D721Med (cell line): ENCODE measurements around the gene SPAG8.

Experiments
- DNase-seq: peaks from one replicate; pipeline ENCODE4 v3.0.0; 2011; ENCODE audit warnings: low spot score; ENCODE audit not compliant: insufficient read length
- FAIRE-seq: peaks from 2 replicates; lab custom pipeline; 2011; peaks lifted over from hg19 to GRCh38; lab: Jason Lieb, UNC
- TF ChIP-seq, protein P1 (sequence below): IDR thresholded peaks from 2 replicates; pipeline ENCODE4 v1.5.1; 2012; ENCODE audit warnings: mild to moderate bottlenecking, control low read depth; ENCODE audit not compliant: insufficient read depth; ENCODE audit errors: missing control alignments

The SPAG8 gene

DNA sequence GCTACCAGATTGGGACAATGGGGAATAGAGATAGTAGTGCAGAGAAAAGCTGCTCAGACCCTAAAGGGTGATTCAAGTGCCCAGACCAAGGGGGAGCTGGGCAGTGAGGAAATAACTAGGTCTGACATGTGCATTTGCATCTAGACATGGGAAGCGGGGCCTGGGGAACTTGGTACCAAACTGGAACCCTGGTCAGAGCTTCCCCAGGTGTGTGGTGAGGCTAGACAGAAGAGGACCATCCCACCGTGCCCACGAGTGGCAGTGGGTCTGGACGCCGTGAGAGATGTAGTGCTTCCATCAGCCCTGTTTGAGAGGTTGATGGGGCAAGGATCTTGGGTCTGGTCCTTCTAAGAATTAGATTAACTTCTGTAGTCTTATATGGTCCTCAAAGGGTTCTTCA, 24.5 kb upstream of the SPAG8 start:
- TF ChIP-seq, protein P1, sequence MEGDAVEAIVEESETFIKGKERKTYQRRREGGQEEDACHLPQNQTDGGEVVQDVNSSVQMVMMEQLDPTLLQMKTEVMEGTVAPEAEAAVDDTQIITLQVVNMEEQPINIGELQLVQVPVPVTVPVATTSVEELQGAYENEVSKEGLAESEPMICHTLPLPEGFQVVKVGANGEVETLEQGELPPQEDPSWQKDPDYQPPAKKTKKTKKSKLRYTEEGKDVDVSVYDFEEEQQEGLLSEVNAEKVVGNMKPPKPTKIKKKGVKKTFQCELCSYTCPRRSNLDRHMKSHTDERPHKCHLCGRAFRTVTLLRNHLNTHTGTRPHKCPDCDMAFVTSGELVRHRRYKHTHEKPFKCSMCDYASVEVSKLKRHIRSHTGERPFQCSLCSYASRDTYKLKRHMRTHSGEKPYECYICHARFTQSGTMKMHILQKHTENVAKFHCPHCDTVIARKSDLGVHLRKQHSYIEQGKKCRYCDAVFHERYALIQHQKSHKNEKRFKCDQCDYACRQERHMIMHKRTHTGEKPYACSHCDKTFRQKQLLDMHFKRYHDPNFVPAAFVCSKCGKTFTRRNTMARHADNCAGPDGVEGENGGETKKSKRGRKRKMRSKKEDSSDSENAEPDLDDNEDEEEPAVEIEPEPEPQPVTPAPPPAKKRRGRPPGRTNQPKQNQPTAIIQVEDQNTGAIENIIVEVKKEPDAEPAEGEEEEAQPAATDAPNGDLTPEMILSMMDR: no peak
- DNase-seq (no peak), FAIRE-seq (no peak)

DNA sequence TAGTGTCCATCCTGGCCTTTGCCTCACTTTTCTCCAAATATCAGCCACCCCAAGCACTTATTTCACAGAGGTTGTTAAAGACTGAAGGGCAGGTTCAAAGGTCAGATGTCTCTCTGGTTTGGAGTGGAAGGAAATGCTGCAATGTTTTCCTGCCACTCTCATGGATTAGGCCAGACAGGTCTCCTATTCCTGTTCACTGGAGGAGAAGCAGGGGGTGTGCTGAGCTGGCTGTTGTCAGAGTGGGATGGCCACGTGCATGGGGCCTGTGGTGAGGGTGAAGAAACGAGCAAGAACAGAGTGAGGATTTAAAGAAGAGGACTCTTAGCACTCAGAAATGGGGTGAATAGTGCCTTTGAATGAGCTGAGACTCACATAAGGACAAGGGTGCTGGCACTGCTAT, 23.7 kb upstream of the SPAG8 start:
- DNase-seq (no peak), FAIRE-seq (no peak)
- TF ChIP-seq, protein P1: no peak

DNA sequence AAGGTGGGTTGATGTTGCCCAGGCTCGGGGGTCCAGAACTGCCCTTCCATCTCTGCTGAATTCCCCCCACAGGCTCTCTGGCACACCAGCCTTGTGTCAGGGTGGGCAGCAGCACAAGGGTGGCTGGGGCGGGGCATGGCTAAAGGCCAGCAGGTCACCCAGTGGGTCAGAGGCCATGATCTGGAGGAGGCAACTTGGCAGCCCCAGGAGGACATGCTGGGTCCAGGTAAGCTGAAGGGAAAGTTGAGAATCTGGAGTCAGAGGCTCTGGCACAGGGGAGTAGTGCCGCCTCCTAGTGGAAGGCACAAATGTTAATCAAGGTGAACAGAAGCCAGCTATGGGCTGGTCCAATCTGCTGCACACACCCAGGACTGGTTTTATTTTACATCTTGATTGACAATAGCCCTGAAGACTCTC, 23.2 kb upstream of the SPAG8 start:
- no peak for FAIRE-seq
- DNase-seq: no peak

GRCh38 chr9:35834260-35835215, 22.5 kb upstream of the SPAG8 start:
- no peak for FAIRE-seq
- TF ChIP-seq, protein P1: no peak
- no peak for DNase-seq

More for the DNA sequence above, 23.2 kb upstream of the SPAG8 start:
- TF ChIP-seq, protein P1: peak; percentile 22

- DNase-seq (no peak), FAIRE-seq (no peak)
- TF ChIP-seq, protein P1: no peak
Measured at GRCh38 chr9:35832814-35833213, 20.8 kb upstream of the SPAG8 start.

DNA sequence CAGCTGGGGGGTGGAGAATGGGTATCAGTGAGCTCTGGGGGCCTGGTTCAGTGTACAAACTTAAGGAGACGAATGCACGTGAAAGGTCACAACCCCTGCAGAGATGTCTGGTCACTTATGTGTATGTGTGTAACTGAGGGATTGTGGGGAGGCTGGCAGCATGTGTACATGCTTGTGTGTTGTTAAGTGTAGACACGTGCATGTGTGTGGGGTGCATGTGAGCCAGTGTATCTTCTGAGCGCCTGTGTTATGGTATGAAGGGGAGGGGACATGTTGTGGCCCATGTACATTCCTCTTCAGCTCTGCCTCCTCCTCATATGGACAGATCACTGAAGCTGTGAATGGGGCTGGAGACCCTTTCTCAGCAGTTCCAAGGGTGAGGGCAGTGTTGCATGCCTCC, 19.0 kb upstream of the SPAG8 start:
- FAIRE-seq: no peak
- TF ChIP-seq, protein P1: no peak

GRCh38 chr9:35829764-35830096, 17.7 kb upstream of the SPAG8 start:
- FAIRE-seq (no peak), DNase-seq (no peak)
- TF ChIP-seq, protein P1: no peak

More for the DNA sequence above, 19.0 kb upstream of the SPAG8 start:
- DNase-seq: no peak
